H1 (cell line): Measurements from ENCODE around the gene SLC4A7. TPM values are rescaled to one million over a fixed set of nuclear protein-coding genes. Genes with fewer than 3 reads are reported as not detected.

ENCODE experiments used
- CBX8 ChIP-seq: fragments of 300-800, 300-1000 bp; sonication (generic); IDR thresholded peaks from 2 replicates; pipeline ENCODE4 v1.7.1; 2016; ENCODE audit warnings: low read depth, low read length, borderline replicate concordance
- CTCF ChIP-seq, 3 experiments: IDR thresholded peaks; 1 replicate in 2 of 3; 2 replicates in 1 of 3; pipeline versions ENCODE4 v1.5.1 to v1.6.1; 2011; ENCODE audit warnings: low read length in 3 of 3, mild to moderate bottlenecking in 3 of 3, inconsistent platforms in 2 of 3, low read depth in 1 of 3, moderate library complexity in 1 of 3; ENCODE audit not compliant: insufficient read depth in 1 of 3; ENCODE audit errors: control extremely low read depth in 1 of 3
- HDAC2 ChIP-seq, 2 experiments: fragments of 300-600 bp in 1 of 2; sonication (generic) in 1 of 2; IDR thresholded peaks; 2 replicates each; pipeline ENCODE4 v1.6.1; 2011 to 2012; ENCODE audit warnings: low read depth in 2 of 2, low read length in 2 of 2, mild to moderate bottlenecking in 2 of 2, moderate library complexity in 2 of 2, borderline replicate concordance in 1 of 2, inconsistent platforms in 1 of 2
- TAF7 ChIP-seq: optimal IDR thresholded peaks from 2 replicates; pipeline ENCODE3; 2011; ENCODE audit warnings: low read depth, mild to moderate bottlenecking, inconsistent platforms, low read length, moderate library complexity, borderline replicate concordance
- ZNF274 ChIP-seq: IDR thresholded peaks from 2 replicates; pipeline ENCODE4 v1.7.0; 2012; ENCODE audit warnings: low read length, borderline replicate concordance; ENCODE audit errors: extremely low read depth
- polyA plus RNA-seq, 7 experiments: library from polyadenylated mRNA; depleted of rRNA in 3 of 7; stranded (reverse) in 5 of 7; unstranded in 2 of 7; fragments of >200 nt in 5 of 7; fragments of 200-250 nt in 2 of 7; gene quantifications; 1 replicate in 5 of 7; 2 replicates in 1 of 7; 4 replicates in 1 of 7; pipeline versions ENCODE4 v1.2.1 to v1.2.3, GENCODE V29; 2011 to 2013; ENCODE audit warnings: missing spikeins in 2 of 7, mixed read lengths in 2 of 7
- total RNA-seq: library from RNA; stranded (reverse); fragmentation: NEBNext Ultra II Directional; extraction: Animal tissue kit (Norgen Biotek cat#: 25700); gene quantifications from 2 replicates; pipeline ENCODE4 v1.2.1, GENCODE V29; 2021

SLC4A7 gene
- total and polyA plus RNA-seq, 2 of the 8 experiments (the other 6 are each of a cell fraction or from before 2014, with no cell fraction given): 14.9 to 70.5 TPM

DNA sequence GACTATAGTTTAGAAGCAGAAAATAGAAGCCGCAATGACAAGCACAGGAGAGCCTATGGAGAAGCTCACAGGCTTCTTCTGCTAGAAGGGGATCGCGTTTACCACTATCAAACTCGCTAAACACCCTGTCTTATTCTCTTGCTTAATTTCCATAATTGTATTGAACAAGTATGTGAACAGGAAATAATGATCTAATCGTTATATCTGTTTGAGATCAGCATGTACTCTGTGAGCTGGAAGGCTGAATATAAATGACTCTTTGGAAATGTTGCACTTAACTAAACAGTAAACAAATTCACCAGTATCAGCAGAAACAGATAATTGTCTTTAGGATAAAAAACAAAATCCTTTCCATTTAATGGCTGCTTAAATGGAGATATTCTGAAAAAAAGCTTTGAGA lies 130.0 kb downstream of the SLC4A7 start (continued):
- no peak for TF ChIP-seq CBX8
- no peak for TF ChIP-seq ZNF274
- no peak for TF ChIP-seq CTCF (IDR thresholded peaks at IDR 0.05; ENCODE audit: control extremely low read depth in 1 of 3, insufficient read depth in 1 of 3, low read depth in 1 of 3, low read length in 3 of 3)
- TF ChIP-seq HDAC2 (IDR thresholded peaks at IDR 0.05; ENCODE audit: borderline replicate concordance in 1 of 2, low read depth in 2 of 2, low read length in 2 of 2): no peak
- no peak for TF ChIP-seq TAF7
- TF ChIP-seq, all 59 proteins: peak for 0
